ENCODE data around the gene LMF1.

LMF1 gene

GRCh38 chr16:923184-923583 is 47.6 kb downstream of the LMF1 start:
- TF ChIP-seq CTCF (IDR thresholded peaks at IDR 0.05): no peak
- no peak for TF ChIP-seq ZFX (IDR thresholded peaks at IDR 0.05; ENCODE audit: borderline replicate concordance)
- no peak overlapping the region for H3K27ac ChIP-seq

- no peak for TF ChIP-seq CTCF (IDR thresholded peaks at IDR 0.05)
- no peak for TF ChIP-seq ZFX (IDR thresholded peaks at IDR 0.05; ENCODE audit: borderline replicate concordance)
- H3K27ac ChIP-seq: no peak overlapping the region
Observed at GRCh38 chr16:922051-922450, 48.7 kb downstream of the LMF1 start.

- H3K27ac ChIP-seq: no peak overlapping the region
- TF ChIP-seq CTCF (IDR thresholded peaks at IDR 0.05) (no peak), ZFX (IDR thresholded peaks at IDR 0.05; ENCODE audit: borderline replicate concordance) (no peak)
Observed at GRCh38 chr16:921321-921905, 49.4 kb downstream of the LMF1 start.

- TF ChIP-seq CTCF (IDR thresholded peaks at IDR 0.05): no peak
- no peak for TF ChIP-seq ZFX (IDR thresholded peaks at IDR 0.05; ENCODE audit: borderline replicate concordance)
- no peak overlapping the region for H3K27ac ChIP-seq
Observed at GRCh38 chr16:920717-921116, 50.1 kb downstream of the LMF1 start.

- H3K27ac ChIP-seq: no peak overlapping the region
- TF ChIP-seq ZFX (IDR thresholded peaks at IDR 0.05; ENCODE audit: borderline replicate concordance) (no peak), CTCF (IDR thresholded peaks at IDR 0.05) (no peak)
Observed at GRCh38 chr16:920051-920681, 50.6 kb downstream of the LMF1 start.

GRCh38 chr16:919658-920050 is 51.1 kb downstream of the LMF1 start:
- no peak overlapping the region for H3K27ac ChIP-seq
- TF ChIP-seq CTCF (IDR thresholded peaks at IDR 0.05) (no peak), ZFX (IDR thresholded peaks at IDR 0.05; ENCODE audit: borderline replicate concordance) (no peak)
